HG02970 (cell line): Measurements from ENCODE around the gene ZNF628.

Experiments
- ATAC-seq: cut with Tn5 transposase; IDR thresholded peaks from one replicate; pipeline ENCODE4 v1.9.1; 2021; ENCODE audit warnings: mild to moderate bottlenecking, moderate library complexity, moderate number of reproducible peaks; ENCODE audit not compliant: unreplicated experiment, low FRiP score

The ZNF628 gene

GRCh38 chr19:55526216-55527196 lies 50.1 kb downstream of the ZNF628 start:
- ATAC-seq: no peak

DNA sequence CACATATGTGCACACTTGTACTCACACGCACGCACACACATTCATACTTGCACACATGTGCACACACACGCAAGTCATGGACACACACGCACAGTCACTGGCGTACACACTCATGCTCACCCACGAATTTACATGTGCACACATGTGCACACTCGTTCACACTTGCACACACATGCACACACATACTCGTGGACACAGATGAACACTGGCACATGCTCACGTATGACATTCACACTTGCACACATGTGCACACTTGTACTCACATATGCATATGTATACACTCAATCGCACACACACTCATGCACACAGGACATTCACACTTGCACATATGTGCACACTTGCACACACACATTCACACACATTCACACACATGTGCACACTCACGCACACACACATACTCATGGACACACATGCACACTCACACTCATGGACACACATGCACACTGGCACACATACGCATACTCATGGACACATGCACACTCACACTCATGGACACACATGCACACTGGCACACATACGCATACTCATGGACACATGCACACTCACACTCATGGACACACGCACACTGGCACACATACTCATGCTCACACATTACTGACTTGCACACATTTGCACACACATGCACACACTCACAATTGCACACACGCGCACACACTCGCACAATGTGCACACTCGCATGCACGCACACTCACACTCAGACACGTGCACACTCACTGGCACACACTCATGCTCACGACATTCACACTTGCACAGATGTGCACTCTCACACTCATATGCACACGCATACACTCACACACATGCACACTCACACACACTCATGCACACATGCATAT lies 51.0 kb downstream of the ZNF628 start:
- no peak for ATAC-seq

DNA sequence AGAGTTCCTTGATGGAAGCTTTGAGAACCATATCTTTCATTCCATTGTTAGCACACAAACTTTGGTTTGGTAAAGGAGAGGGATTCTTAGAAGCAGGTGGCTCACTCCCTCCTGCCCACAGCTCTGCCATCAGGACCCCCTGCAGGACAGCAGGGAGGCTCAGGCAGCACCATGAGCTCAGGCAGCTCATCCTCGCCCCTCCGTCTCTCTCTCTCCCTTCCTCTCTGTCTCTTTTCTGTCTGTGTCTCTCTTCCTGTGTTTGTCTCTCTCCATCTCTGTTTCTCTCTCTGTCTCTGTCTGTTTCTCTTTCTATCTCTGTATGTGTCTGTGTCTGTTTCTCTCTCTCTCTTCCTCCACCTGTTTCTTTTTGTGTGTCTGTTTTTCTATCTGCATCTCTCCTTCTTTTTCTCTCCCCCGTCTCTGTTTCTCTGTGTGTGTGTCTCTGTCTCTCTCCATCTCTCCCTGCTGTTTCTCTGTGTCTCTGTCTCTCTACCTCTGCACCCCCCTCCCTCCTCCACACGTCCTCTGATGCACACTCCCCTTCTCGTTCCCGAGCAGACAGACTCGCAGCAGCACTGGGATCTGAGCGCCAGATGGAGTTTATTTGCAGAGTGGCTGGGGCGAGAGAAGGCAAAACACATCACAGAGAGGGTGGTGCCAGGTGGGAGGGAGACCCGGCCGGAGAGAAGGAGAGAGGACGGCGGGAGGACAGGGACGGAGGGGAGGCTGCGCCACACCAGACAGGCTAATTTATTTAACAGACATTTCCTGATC lies 51.8 kb downstream of the ZNF628 start:
- no peak for ATAC-seq

DNA sequence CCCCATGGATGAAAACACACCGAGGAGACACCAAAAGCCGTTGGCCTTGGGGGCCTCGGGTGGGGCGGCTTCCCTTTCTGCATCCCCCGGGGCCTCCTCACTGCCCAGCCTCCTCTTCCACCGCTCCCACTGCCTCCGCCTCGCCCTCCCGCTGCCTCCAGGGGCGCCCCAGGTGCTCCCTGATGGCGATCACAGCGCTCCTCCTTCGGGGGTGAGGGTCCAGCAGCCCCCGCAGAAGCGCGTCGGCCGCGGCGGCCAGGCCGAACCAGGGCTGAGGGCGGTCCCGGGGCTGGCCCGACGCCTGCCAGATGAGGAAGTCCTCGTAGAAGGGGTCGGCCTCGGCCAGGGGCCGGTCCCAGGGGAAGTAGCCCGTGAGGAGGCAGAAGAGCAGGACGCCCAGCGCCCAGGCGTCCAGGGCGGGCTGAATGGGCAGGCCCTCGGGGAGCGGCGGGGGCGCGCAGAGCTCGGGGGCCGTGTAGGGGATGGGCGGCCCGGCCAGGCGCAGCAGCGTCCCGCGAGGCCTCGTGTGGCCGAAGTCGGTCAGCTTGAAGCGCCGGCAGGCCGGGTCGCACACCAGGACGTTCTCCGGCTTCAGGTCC lies 53.3 kb downstream of the ZNF628 start:
- ATAC-seq: no peak

GRCh38 chr19:55530996-55531395 lies 54.6 kb downstream of the ZNF628 start:
- no peak for ATAC-seq
